Panc1 (cell line): ENCODE measurements around the gene GJA8. TPM values are rescaled to one million over a fixed set of nuclear protein-coding genes. Genes with fewer than 3 reads are reported as not detected.

Experiments
- ATAC-seq: fragments of 200-7000 bp; cut with Tn5 transposase; 2 replicates; pipeline ENCODE4 v1.9.1; 2020; ENCODE audit warnings: mild to moderate bottlenecking, moderate library complexity
- BruUV-seq: library from RNA; stranded (reverse); fragments of 400-500 nt; replicated peaks from 2 replicates; lab custom pipeline; 2021; lab: Mats Ljungman, UMichigan
- CTCF ChIA-PET: fragments of 300-600 bp; sonication (Branson Sonifier 250); formaldehyde crosslinking; loops from one replicate; lab custom pipeline; 2022; ENCODE audit warnings: antibody characterized with exemption; lab: Charles Lee
- POLR2A ChIA-PET: fragments of 300-600 bp; sonication (Branson Sonifier 250); formaldehyde crosslinking; loops from one replicate; lab custom pipeline; 2022; ENCODE audit warnings: antibody characterized with exemption; lab: Charles Lee
- DNase-seq: peaks from one replicate; pipeline ENCODE4 v3.0.0-alpha.2; 2010; ENCODE audit warnings: low read depth, low spot score
- H3K27ac ChIP-seq: 2 replicates; pipeline ENCODE4 v1.5.1; 2011; ENCODE audit warnings: mild to moderate bottlenecking, low read length, inconsistent platforms
- H3K27me3 ChIP-seq: fragments of 200-500 bp; sonication (Bioruptor generic); 2 replicates; pipeline ENCODE4 v1.6.0; 2014; ENCODE audit warnings: low read length, inconsistent platforms; ENCODE audit not compliant: control insufficient read depth, insufficient read depth
- H3K36me3 ChIP-seq: fragments of 200-500 bp; sonication (Bioruptor generic); 2 replicates; pipeline ENCODE4 v1.5.1; 2014; ENCODE audit warnings: inconsistent platforms, mild to moderate bottlenecking, low read length, moderate library complexity; ENCODE audit not compliant: control insufficient read depth, insufficient read depth
- H3K4me1 ChIP-seq: 2 replicates; pipeline ENCODE4 v1.5.1; 2011; ENCODE audit warnings: inconsistent platforms, mild to moderate bottlenecking, low read length, moderate library complexity; ENCODE audit not compliant: control insufficient read depth, insufficient read depth
- H3K4me3 ChIP-seq, 2 experiments: 2 replicates each; pipeline ENCODE4 v1.5.1; 2011 to 2012; ENCODE audit warnings: low read depth in 2 of 2, low read length in 2 of 2, mild to moderate bottlenecking in 2 of 2, inconsistent platforms in 1 of 2, moderate library complexity in 1 of 2
- H3K9me3 ChIP-seq: fragments of 200-500 bp; sonication (Bioruptor generic); 2 replicates; pipeline ENCODE4 v1.5.1; 2014; ENCODE audit warnings: low read depth, mild to moderate bottlenecking, inconsistent platforms, low read length, moderate library complexity; ENCODE audit not compliant: control insufficient read depth, insufficient read depth
- POLR2AphosphoS5 ChIP-seq: IDR thresholded peaks from 2 replicates; pipeline ENCODE4 v1.6.1; 2012; ENCODE audit warnings: mild to moderate bottlenecking, low read depth, low read length, moderate library complexity
- REST ChIP-seq, 2 experiments: IDR thresholded peaks; 2 replicates each; pipeline ENCODE4 v1.6.1; 2011 to 2012; ENCODE audit warnings: low read depth in 2 of 2, control low read depth in 1 of 2, low read length in 1 of 2, mild to moderate bottlenecking in 1 of 2, moderate library complexity in 1 of 2; ENCODE audit not compliant: insufficient read depth in 1 of 2
- SIN3A ChIP-seq: IDR thresholded peaks from 2 replicates; pipeline ENCODE4 v1.6.1; 2012; ENCODE audit warnings: low read depth, mild to moderate bottlenecking, low read length, moderate library complexity, borderline replicate concordance; ENCODE audit not compliant: insufficient read depth
- TCF7L2 ChIP-seq: IDR thresholded peaks from 2 replicates; pipeline ENCODE4 v1.6.1; 2011; ENCODE audit warnings: mild to moderate bottlenecking, low read depth, low read length, inconsistent platforms
- in situ Hi-C: cut with HindIII; loops from 2 replicates; pipeline ENCODE4 v1.10.0; 2016; ENCODE audit warnings: low sequenced_read_pairs, low pct_unique_long_range_greater_than_20kb
- intact Hi-C: fragments of 100-400 bp; cut with micrococcal nuclease; formaldehyde crosslinking; loops from one replicate; pipeline ENCODE4 v1.10.0; 2022; ENCODE audit not compliant: unreplicated experiment
- total RNA-seq: library from RNA; stranded (reverse); gene quantifications from one replicate; pipeline ENCODE4 v1.2.1, GENCODE V29; 2021; ENCODE audit not compliant: unreplicated experiment
- TF ChIP-seq, protein P1 (sequence below): fragments of 450-650 bp; IDR thresholded peaks from 2 replicates; pipeline ENCODE4 v1.5.1; 2017; ENCODE audit warnings: mild to moderate bottlenecking

GJA8 gene
- total RNA-seq, 1 experiment from 2014 or later: not detected

- Histone ChIP-seq H3K36me3 (no peaks in the 10 kb centered on the region), H3K4me3 (no peak overlapping the region), H3K27ac (no peak overlapping the region), H3K4me1 (no peaks in the 10 kb centered on the region), H3K9me3 (no peaks in the 10 kb centered on the region), H3K27me3 (no peaks in the 10 kb centered on the region)
- TF ChIP-seq POLR2AphosphoS5 (no peak), REST (IDR thresholded peaks at IDR 0.05; ENCODE audit: insufficient read depth in 1 of 2, low read depth in 2 of 2, low read length in 1 of 2) (no peak), TCF7L2 (no peak), SIN3A (no peak)
- TF ChIP-seq, protein P1, sequence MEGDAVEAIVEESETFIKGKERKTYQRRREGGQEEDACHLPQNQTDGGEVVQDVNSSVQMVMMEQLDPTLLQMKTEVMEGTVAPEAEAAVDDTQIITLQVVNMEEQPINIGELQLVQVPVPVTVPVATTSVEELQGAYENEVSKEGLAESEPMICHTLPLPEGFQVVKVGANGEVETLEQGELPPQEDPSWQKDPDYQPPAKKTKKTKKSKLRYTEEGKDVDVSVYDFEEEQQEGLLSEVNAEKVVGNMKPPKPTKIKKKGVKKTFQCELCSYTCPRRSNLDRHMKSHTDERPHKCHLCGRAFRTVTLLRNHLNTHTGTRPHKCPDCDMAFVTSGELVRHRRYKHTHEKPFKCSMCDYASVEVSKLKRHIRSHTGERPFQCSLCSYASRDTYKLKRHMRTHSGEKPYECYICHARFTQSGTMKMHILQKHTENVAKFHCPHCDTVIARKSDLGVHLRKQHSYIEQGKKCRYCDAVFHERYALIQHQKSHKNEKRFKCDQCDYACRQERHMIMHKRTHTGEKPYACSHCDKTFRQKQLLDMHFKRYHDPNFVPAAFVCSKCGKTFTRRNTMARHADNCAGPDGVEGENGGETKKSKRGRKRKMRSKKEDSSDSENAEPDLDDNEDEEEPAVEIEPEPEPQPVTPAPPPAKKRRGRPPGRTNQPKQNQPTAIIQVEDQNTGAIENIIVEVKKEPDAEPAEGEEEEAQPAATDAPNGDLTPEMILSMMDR: no peak
- POLR2A ChIA-PET: no interaction called here
- intact Hi-C loops: no loop called here
- CTCF ChIA-PET: no interaction called here
- in situ Hi-C loops: no loop called here
- BruUV-seq: no TSS peak
- no peak for ATAC-seq
- no peak for DNase-seq
These were observed 2.1 kb downstream of the GJA8 start for GRCh38 chr1:147904726-147905125.

DNA sequence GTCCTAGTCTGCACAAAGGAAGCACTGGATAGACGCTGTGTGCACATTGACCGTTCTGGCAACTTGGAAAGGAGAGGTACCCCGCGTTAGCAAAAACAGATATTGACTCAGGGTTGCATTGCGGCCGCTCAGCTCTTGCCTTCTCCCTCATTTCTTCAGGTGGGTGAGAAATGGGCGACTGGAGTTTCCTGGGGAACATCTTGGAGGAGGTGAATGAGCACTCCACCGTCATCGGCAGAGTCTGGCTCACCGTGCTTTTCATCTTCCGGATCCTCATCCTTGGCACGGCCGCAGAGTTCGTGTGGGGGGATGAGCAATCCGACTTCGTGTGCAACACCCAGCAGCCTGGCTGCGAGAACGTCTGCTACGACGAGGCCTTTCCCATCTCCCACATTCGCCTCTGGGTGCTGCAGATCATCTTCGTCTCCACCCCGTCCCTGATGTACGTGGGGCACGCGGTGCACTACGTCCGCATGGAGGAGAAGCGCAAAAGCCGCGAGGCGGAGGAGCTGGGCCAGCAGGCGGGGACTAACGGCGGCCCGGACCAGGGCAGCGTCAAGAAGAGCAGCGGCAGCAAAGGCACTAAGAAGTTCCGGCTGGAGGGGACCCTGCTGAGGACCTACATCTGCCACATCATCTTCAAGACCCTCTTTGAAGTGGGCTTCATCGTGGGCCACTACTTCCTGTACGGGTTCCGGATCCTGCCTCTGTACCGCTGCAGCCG is 5.4 kb downstream of the GJA8 start:
- no peak overlapping the region for H3K4me3 ChIP-seq
- CTCF ChIA-PET: no interaction called here
- POLR2A ChIA-PET: no interaction called here
- peaks cover 4% of the 10 kb centered on the region for H3K27me3 ChIP-seq
- in situ Hi-C loops: no loop called here
- BruUV-seq: no TSS peak
- TF ChIP-seq TCF7L2: no peak
- TF ChIP-seq SIN3A: no peak
- TF ChIP-seq POLR2AphosphoS5: no peak
- TF ChIP-seq, protein P1: no peak
- no peak for TF ChIP-seq REST (IDR thresholded peaks at IDR 0.05; ENCODE audit: insufficient read depth in 1 of 2, low read depth in 2 of 2, low read length in 1 of 2)
- no peak for DNase-seq
- H3K9me3 ChIP-seq: no peaks in the 10 kb centered on the region
- intact Hi-C loops: no loop called here
- H3K27ac ChIP-seq: no peak overlapping the region
- H3K36me3 ChIP-seq: no peaks in the 10 kb centered on the region
- H3K4me1 ChIP-seq: no peaks in the 10 kb centered on the region
- no peak for ATAC-seq
